ENCODE data around the gene AIM2.
"Not testable (repeated sequence)": the region's sequence is repeated elsewhere in the genome, so short reads cannot be mapped to it uniquely, and the experiment has no call there.

The AIM2 gene

GRCh38 chr1:159079525-159079924 is 3.0 kb upstream of the AIM2 start:
- DNase-seq (ENCODE audit: low read depth in 3 of 3), result no peak

GRCh38 chr1:159077120-159077961 is 775 bp upstream of the AIM2 start:
- peak; percentile 85 to 96 (median 91) for DNase-seq (ENCODE audit: low read depth in 3 of 3)

GRCh38 chr1:159071970-159072582 is 4.5 kb downstream of the AIM2 start:
- DNase-seq (ENCODE audit: low read depth in 3 of 3), result no peak

- no peak for DNase-seq (ENCODE audit: low read depth in 3 of 3)
These were observed 7.7 kb downstream of the AIM2 start for GRCh38 chr1:159068886-159069285.

GRCh38 chr1:159067699-159068621 is 8.6 kb downstream of the AIM2 start:
- no peak for DNase-seq (ENCODE audit: low read depth in 3 of 3)

DNA sequence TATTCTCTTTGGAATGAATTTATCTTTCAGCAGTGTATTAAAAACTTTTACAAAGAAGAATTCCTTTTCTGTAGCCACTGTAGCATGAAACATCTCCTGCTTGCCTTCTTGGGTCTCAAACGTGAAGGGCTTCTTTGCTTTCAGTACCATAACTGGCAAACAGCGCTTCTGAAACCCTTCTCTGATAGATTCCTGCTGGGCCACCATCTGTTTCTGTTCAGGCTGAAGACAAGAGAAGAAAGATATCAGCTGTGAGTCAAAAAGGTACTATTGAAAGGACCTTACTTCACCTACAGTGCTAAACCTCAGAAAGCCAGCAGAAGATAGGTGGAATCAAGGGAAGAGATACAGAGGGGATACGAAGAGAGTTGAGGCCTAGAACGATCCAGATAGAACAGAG is 10.5 kb downstream of the AIM2 start:
- DNase-seq (ENCODE audit: low read depth in 3 of 3), result no peak

DNA sequence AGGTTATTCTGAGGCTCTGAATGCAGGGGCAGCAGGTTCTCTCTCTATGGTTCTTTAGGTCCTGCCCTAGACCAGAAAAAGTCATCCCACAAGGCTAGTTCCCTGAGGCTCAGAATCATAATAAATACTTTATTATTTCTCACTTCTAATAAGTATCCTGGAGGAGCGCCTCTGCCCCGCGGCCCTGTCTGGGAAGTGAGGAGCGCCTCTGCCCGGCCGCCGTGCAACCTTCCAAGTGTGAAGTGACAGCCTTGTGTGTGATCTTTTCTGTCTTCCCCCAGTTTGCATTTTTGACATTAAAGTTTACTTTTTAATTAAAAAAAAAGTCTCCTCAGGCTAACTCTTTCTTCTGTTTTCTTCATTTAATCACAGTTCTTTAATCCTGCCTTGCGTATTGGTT is 11.5 kb downstream of the AIM2 start:
- DNase-seq (ENCODE audit: low read depth in 3 of 3), result no peak

- DNase-seq (ENCODE audit: low read depth in 3 of 3), result no peak
These were observed 17.8 kb downstream of the AIM2 start for GRCh38 chr1:159058751-159059150.

GRCh38 chr1:159056069-159056698 is 20.4 kb downstream of the AIM2 start:
- DNase-seq (ENCODE audit: low read depth in 3 of 3), result no peak

- DNase-seq (ENCODE audit: low read depth in 3 of 3), result no peak
These were observed 21.4 kb downstream of the AIM2 start for GRCh38 chr1:159055181-159055641.

GRCh38 chr1:159054427-159054826 is 22.1 kb downstream of the AIM2 start:
- DNase-seq (ENCODE audit: low read depth in 3 of 3), result no peak

GRCh38 chr1:159051436-159051835 is 25.1 kb downstream of the AIM2 start:
- no peak for DNase-seq (ENCODE audit: low read depth in 3 of 3)

GRCh38 chr1:159046486-159046885 is 30.1 kb downstream of the AIM2 start:
- not testable (repeated sequence) for DNase-seq (ENCODE audit: low read depth in 3 of 3)

DNA sequence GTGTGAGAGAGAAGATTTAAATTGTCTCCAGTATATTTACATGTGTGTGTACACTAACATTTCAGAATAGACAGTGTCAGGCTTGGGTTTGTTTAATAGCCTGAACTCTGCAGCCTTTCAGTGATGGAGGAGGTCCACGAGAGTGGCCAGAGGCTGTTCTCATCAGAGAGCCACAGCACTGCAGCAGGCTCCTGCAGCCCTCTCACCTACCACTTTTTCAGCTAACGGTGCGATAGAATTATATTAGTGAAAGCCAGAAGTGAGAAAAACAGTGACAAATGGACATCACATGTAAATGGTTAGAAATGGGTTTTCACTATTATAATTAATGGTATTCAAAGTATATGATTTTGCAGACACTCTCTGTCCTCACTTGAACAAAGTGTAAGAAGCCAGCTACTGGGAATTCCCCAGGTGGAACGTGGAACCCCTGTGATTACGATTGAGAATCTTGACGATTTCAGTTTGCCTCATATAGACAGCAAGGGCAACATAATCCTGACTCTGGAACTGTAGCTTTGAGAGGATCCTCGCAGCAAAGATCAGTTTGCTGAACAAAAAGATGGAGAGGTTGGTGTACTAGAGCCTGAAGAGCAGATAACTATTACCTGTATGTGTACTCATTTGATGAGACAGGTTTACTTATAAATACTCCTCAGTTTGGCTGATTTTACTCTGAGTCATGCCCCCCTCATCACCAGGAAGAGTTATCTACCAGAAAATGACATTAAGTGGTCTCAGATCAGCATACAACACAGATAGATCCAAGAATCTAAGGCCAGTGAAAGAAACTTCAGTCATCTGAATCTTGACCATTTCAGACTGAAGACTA is 35.5 kb downstream of the AIM2 start:
- DNase-seq (ENCODE audit: low read depth in 3 of 3), result no peak

GRCh38 chr1:159040206-159040605 is 36.4 kb downstream of the AIM2 start:
- DNase-seq (ENCODE audit: low read depth in 3 of 3), result no peak

DNA sequence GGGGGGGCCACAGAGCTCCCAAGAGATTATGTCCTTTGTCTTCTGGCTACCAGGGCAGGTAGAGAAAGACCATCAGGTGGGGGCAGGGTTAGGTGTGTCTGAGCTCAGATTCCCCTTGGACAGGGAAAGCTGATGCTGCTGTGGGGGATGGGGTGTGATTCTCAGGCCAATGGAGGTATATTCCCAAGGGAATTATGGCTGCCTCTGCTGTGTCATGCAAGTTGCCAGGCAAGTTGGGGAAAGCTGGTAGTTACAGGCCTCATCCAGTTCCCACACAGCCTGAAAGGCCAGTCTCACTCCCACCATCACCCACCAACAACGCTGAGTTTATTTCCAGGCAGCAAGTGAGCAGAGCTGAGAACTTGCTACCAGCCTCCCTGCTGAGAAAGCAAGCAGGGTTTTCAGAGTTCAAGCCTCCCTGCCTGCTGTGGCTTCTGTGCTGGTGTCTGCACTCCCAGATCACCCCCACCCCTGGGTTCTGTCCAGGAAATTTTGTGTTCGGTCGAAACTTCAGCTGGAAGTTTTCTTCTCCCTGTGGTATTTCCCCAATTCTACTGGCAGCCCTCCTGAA is 45.6 kb downstream of the AIM2 start:
- no peak for DNase-seq (ENCODE audit: low read depth in 3 of 3)

- no peak for DNase-seq (ENCODE audit: low read depth in 3 of 3)
These were observed 46.3 kb downstream of the AIM2 start for GRCh38 chr1:159030311-159030710.

GRCh38 chr1:159026841-159027240 is 49.7 kb downstream of the AIM2 start:
- DNase-seq (ENCODE audit: low read depth in 3 of 3), result not testable (repeated sequence)

GRCh38 chr1:159025043-159025442 is 51.5 kb downstream of the AIM2 start:
- DNase-seq (ENCODE audit: low read depth in 3 of 3), result no peak

DNA sequence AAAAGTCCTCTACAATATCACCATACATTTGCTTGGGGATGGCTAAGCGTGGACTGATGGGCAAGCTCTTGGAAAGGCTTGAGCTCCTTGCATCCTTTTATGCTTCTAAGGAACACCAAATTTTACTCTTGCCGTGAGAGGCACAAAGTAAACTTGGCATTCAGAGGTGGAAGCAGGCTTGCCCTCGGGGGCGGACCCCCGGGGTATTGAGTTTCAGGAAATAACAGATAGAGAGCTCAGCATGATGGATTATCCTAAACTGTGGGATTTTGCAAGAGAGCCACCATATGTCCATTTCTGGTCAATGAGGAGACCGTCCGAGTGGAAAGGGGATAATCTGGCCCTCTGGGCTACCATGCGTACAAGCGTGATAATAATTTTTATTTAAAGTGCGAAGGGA is 52.8 kb downstream of the AIM2 start:
- no peak for DNase-seq (ENCODE audit: low read depth in 3 of 3)

Data from stimulated activated CD4-positive, alpha-beta T cell treated with anti-CD3 and anti-CD28 coated beads, TNF-alpha, amount 100 ng/mL, for 4 hours (primary cell).